Central memory CD8-positive, alpha-beta T cell (primary cell): ENCODE data around the gene CD2AP.

Source experiments
- ATAC-seq: fragments of 150-1000 bp; cut with Tn5 transposase; replicated peaks from 2 replicates; pipeline ENCODE4 v1.10.0; 2022; ENCODE audit warnings: mild to moderate bottlenecking, moderate FRiP score, moderate number of reproducible peaks; ENCODE audit not compliant: poor library complexity, severe bottlenecking; ENCODE audit errors: extremely low read depth
- DNase-seq, 2 donors: peaks; one replicate each; pipeline ENCODE4 v3.0.0; 2021; ENCODE audit warnings: low spot score in 2 of 2
- H3K27ac Mint-ChIP-seq: one replicate; pipeline ENCODE4 v1.8.0; 2022; ENCODE audit warnings: low read depth, mild to moderate bottlenecking, moderate library complexity, mixed read lengths
- H3K27me3 Mint-ChIP-seq: one replicate; pipeline ENCODE4 v1.8.0; 2022; ENCODE audit warnings: mixed read lengths
- H3K36me3 Mint-ChIP-seq: one replicate; pipeline ENCODE4 v1.8.0; 2022; ENCODE audit warnings: mild to moderate bottlenecking, moderate library complexity, mixed read lengths; ENCODE audit not compliant: insufficient read depth
- H3K4me1 Mint-ChIP-seq: one replicate; pipeline ENCODE4 v1.8.0; 2022; ENCODE audit warnings: mixed read lengths
- H3K4me3 Mint-ChIP-seq: one replicate; pipeline ENCODE4 v1.8.0; 2022; ENCODE audit warnings: mild to moderate bottlenecking, moderate library complexity, mixed read lengths
- H3K9me3 Mint-ChIP-seq: one replicate; pipeline ENCODE4 v1.8.0; 2022; ENCODE audit warnings: mixed read lengths

CD2AP gene

GRCh38 chr6:47665112-47665511, 187.5 kb downstream of the CD2AP start:
- H3K27me3 Mint-ChIP-seq = peaks cover 62% of the 10 kb centered on the region
- no peak overlapping the region for H3K27ac Mint-ChIP-seq
- no peak overlapping the region for H3K4me3 Mint-ChIP-seq
- H3K9me3 Mint-ChIP-seq = no peaks in the 10 kb centered on the region
- DNase-seq = no peak
- ATAC-seq = no peak
- no peaks in the 10 kb centered on the region for H3K4me1 Mint-ChIP-seq
- H3K36me3 Mint-ChIP-seq = peaks cover 2% of the 10 kb centered on the region

GRCh38 chr6:47669684-47670513, 192.3 kb downstream of the CD2AP start:
- no peaks in the 10 kb centered on the region for H3K9me3 Mint-ChIP-seq
- no peaks in the 10 kb centered on the region for H3K4me1 Mint-ChIP-seq
- no peak for ATAC-seq
- peaks cover 61% of the 10 kb centered on the region for H3K27me3 Mint-ChIP-seq
- no peak for DNase-seq
- no peak overlapping the region for H3K4me3 Mint-ChIP-seq
- H3K27ac Mint-ChIP-seq = no peak overlapping the region
- H3K36me3 Mint-ChIP-seq = no peaks in the 10 kb centered on the region

GRCh38 chr6:47670851-47671250, 193.3 kb downstream of the CD2AP start:
- Mint-ChIP-seq H3K4me3 (no peak overlapping the region), H3K36me3 (no peaks in the 10 kb centered on the region), H3K27ac (no peak overlapping the region), H3K4me1 (no peaks in the 10 kb centered on the region), H3K27me3 (peaks cover 56% of the 10 kb centered on the region), H3K9me3 (no peaks in the 10 kb centered on the region)
- ATAC-seq (no peak), DNase-seq (no peak)

- no peak overlapping the region for H3K27ac Mint-ChIP-seq
- peaks cover 55% of the 10 kb centered on the region for H3K27me3 Mint-ChIP-seq
- no peaks in the 10 kb centered on the region for H3K9me3 Mint-ChIP-seq
- DNase-seq (no peak), ATAC-seq (no peak)
- H3K4me3 Mint-ChIP-seq = no peak overlapping the region
- H3K36me3 Mint-ChIP-seq = no peaks in the 10 kb centered on the region
- no peaks in the 10 kb centered on the region for H3K4me1 Mint-ChIP-seq
These were observed 194.2 kb downstream of the CD2AP start for GRCh38 chr6:47671777-47672176.

- H3K4me1 Mint-ChIP-seq = no peaks in the 10 kb centered on the region
- peaks cover 55% of the 10 kb centered on the region for H3K27me3 Mint-ChIP-seq
- no peak overlapping the region for H3K27ac Mint-ChIP-seq
- DNase-seq (no peak), ATAC-seq (no peak)
- H3K9me3 Mint-ChIP-seq = no peaks in the 10 kb centered on the region
- no peaks in the 10 kb centered on the region for H3K36me3 Mint-ChIP-seq
- H3K4me3 Mint-ChIP-seq = no peak overlapping the region
These were observed 195.2 kb downstream of the CD2AP start for GRCh38 chr6:47672816-47673215.

- no peaks in the 10 kb centered on the region for H3K36me3 Mint-ChIP-seq
- ATAC-seq (no peak), DNase-seq (no peak)
- no peaks in the 10 kb centered on the region for H3K4me1 Mint-ChIP-seq
- H3K4me3 Mint-ChIP-seq = no peak overlapping the region
- peaks cover 42% of the 10 kb centered on the region for H3K27me3 Mint-ChIP-seq
- no peak overlapping the region for H3K27ac Mint-ChIP-seq
- no peaks in the 10 kb centered on the region for H3K9me3 Mint-ChIP-seq
These were observed 197.1 kb downstream of the CD2AP start for GRCh38 chr6:47674673-47675072.
